SK-MEL-5 (cell line): ENCODE results near the gene OSER1. TPM values are rescaled to one million over a fixed set of nuclear protein-coding genes. Genes with fewer than 3 reads are reported as not detected.

Experiments used
- DNase-seq: peaks from one replicate; pipeline ENCODE4 v3.0.0-alpha.2; 2016; ENCODE audit warnings: low read depth, low spot score
- in situ Hi-C: cut with HindIII; loops from 2 replicates; pipeline ENCODE4 v1.10.0; 2016; ENCODE audit warnings: low sequenced_read_pairs, high pct_unique_total_duplicates, low pct_unique_long_range_greater_than_20kb
- total RNA-seq: library from RNA; depleted of rRNA; stranded (reverse); fragments of >200 nt; shearing (Covaris generic); gene quantifications from 2 replicates; pipeline ENCODE4 v1.2.3, GENCODE V29; 2014

OSER1 gene
- total RNA-seq, 1 experiment from 2014 or later: 49.6 TPM

- in situ Hi-C loops: no loop called here
- DNase-seq: peak; percentile 29
These were observed 23.4 kb downstream of the OSER1 start, which contains the start of gene JPH2 for GRCh38 chr20:44187054-44187771. TSS of gene JPH2 (minus strand) at chr20:44187188. CDS start at chr20:44186705, 483 bp downstream.

GRCh38 chr20:44186674-44187053 lies 23.9 kb downstream of the OSER1 start:
- no peak for DNase-seq
- in situ Hi-C loops: no loop called here

DNA sequence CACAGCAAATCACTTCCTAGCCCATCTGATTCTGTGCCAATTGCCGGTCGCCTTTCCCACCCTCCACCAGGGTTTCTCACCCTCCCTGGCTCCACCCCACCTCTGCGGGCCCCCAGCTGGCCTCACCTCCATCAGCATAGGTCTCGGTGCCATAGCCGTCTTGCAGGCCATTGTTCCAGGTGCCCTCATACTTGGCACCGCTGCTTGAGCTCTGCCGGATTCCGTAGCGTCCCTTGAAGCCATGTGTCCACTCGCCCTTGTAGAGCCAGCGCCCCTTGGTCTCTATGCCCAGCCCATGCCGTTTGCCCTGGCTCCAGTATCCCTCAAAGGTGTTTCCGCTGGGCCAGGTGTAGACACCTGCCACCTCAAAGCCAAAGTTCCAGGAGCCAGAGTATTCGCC lies 24.4 kb downstream of the OSER1 start:
- in situ Hi-C loops: no loop called here
- no peak for DNase-seq

- in situ Hi-C loops: no loop called here
- no peak for DNase-seq
These were observed 25.0 kb downstream of the OSER1 start for GRCh38 chr20:44185574-44185973.

- in situ Hi-C loops: no loop called here
- no peak for DNase-seq
These were observed 27.3 kb downstream of the OSER1 start for GRCh38 chr20:44183282-44183681.

- in situ Hi-C loops: no loop called here
- no peak for DNase-seq
These were observed 27.7 kb downstream of the OSER1 start for GRCh38 chr20:44182863-44183262.

DNA sequence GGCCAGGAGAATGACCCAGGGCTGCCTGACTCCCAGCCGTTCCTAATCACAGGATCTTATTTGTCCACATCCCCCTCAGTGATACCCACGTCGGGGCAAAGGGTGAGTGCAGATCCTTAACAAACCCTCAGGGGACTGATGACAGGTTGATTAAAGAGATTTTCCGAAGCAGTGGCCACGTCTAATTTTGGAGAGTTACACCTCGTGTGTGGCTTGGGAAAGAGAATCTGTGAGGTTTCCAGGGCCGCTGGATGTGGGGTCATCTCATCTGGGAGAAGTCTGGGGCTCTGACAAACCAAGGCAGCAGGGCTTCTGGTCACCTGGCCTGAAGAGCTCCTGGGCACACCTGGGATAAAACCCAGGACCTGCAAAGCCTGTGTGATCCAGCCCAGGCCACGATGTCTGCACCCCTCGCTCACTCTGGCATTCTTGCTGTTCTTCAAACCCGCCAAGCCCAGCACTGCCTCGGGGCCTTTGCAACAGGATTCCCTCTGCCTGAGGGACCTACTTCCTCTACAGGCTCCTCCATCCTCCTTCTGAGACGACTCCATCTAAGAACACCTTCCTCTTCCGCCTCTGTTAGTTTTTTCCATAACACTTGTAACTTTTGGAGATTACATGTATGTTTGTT lies 28.3 kb downstream of the OSER1 start:
- DNase-seq: no peak
- in situ Hi-C loops: no loop called here

DNA sequence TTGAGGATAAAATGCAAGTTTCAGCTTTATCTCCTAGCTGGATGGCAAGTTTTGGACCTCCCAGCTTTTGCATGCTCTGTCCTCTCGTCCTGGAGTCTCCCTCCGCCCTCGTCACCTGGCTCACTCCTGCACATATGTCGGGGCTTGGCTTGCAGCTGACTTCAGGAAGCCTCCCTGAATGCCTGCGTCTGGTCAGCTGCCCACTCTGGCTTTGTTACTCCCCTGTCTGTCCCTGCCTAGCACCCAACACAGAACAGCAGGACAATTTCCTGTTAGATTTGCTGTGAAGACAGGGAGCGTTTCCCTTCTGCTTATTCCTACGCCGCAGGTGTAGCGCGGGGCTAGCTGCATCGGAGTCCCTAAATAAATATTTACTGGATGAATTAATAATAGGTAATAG lies 29.0 kb downstream of the OSER1 start:
- DNase-seq: no peak
- in situ Hi-C loops: no loop called here

- no peak for DNase-seq
- in situ Hi-C loops: no loop called here
These were observed 29.8 kb downstream of the OSER1 start for GRCh38 chr20:44180814-44181213.

- no peak for DNase-seq
- in situ Hi-C loops: no loop called here
These were observed 33.6 kb downstream of the OSER1 start for GRCh38 chr20:44176833-44177534.

- in situ Hi-C loops: no loop called here
- DNase-seq: no peak
These were observed 35.4 kb downstream of the OSER1 start for GRCh38 chr20:44174996-44175765.

- in situ Hi-C loops: no loop called here
- DNase-seq: no peak
These were observed 36.7 kb downstream of the OSER1 start for GRCh38 chr20:44173846-44174245.

DNA sequence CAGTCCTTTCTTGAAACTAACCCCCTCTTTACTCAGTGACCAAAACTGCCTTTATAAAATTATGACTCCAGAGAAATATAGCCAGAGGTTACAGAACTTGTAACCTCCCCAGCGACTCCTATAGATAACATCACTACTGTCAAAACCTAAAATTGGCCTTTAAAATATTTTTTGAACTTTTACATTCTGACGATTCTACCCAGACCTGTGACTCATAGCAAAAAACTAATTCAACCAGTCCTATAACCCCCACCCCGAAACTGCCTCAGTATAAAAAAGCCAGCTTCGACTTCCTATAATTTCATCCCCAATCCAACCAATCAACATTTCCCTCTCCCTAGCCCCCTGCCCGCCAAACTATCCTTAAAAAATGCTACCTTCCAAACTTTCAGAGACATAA lies 37.5 kb downstream of the OSER1 start:
- no peak for DNase-seq
- in situ Hi-C loops: no loop called here

- DNase-seq: no peak
- in situ Hi-C loops: no loop called here
These were observed 38.0 kb downstream of the OSER1 start for GRCh38 chr20:44172572-44172950.

DNA sequence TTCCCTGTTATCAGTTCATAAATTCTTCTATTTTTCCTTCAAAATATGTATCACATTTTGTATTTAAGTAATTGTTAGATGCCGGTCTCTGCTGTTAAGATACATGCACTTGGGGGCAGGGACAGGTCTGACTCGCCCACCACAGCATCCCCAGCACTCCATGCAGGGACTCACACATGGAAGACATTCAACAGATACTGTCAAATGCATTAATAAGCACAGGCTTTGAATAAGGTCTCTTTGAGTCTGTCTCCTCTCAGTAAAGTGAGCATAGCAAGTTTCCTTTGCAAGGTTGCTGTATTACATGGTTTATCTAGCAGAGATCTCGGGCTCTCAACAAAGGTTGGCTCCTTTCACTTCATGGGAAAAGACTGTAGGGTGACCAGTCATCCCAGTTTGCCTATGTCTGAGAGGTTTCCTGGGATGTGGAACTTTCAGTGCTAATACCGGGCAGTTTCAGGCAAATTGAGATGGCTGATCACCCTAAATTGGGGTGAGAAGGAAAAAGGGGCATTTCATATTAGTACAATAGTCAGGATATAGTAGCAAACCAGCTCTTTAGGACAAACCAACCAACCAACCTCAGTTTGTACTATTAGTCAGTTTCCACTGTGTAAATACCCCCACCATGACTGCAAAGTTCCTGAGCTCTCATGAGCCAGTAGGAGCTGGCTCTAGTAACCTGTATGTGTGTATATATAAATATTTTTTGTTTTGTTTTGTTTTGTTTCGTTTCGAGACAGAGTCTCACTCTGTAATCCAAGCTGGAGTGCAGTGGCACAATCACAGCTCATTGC lies 38.6 kb downstream of the OSER1 start:
- DNase-seq: no peak
- in situ Hi-C loops: no loop called here

- in situ Hi-C loops: no loop called here
- DNase-seq: no peak
These were observed 39.7 kb downstream of the OSER1 start for GRCh38 chr20:44170816-44171410.

DNA sequence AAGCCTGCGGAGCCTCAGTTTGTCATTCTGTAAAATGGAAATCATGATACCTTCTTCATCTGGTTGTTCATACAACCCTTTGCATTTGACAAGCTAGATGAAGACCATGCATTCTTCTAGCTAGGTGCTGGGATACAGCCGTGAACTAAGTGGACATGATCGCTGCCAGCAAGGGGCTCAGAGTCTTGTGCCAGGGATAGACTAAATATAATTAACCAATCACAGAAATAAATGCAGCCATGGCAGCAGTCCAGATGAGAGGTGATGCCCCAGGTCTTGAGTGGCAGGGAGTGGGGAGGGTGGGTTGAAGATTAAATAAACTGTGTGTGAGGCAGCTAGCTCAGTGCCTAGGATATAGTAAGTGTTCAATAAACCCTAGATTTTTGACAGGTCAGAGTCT lies 42.8 kb downstream of the OSER1 start:
- DNase-seq: no peak
- in situ Hi-C loops: no loop called here
